Testis (tissue), 2 donors: ENCODE data around the gene ARF3.

Experiments used
- CTCF ChIP-seq, 3 experiments: fragments of 450-650 bp in 2 of 3; fragments of 200-600 bp in 1 of 3; sonication (generic) in 1 of 3; IDR thresholded peaks; one replicate each; pipeline ENCODE4 v1.5.1; 2016 to 2019; ENCODE audit warnings: antibody characterized with exemption in 3 of 3, mild to moderate bottlenecking in 2 of 3, moderate library complexity in 1 of 3
- POLR2A ChIP-seq: fragments of 450-650 bp; IDR thresholded peaks from one replicate; pipeline ENCODE4 v1.6.1; 2017; ENCODE audit warnings: antibody characterized with exemption, mild to moderate bottlenecking, moderate library complexity

- TF ChIP-seq CTCF (IDR thresholded peaks at IDR 0.05) = no peak
- no peak for TF ChIP-seq POLR2A
These were observed 17.1 kb downstream of the ARF3 start for GRCh38 chr12:48940181-48940580.
